GM23338 (cell line): Measurements from ENCODE around the gene CHAT. TPM values are rescaled to one million over a fixed set of nuclear protein-coding genes. Genes with fewer than 3 reads are reported as not detected.

ENCODE experiments used
- ATAC-seq: fragments of 200-7000 bp; cut with Tn5 transposase; 3 replicates; pipeline ENCODE4 v1.9.1; 2020
- DNase-seq: peaks from one replicate; pipeline ENCODE4 v3.0.0-alpha.2; 2015; ENCODE audit warnings: low spot score
- H2AFZ ChIP-seq: fragments of 200-600 bp; sonication (generic); 2 replicates; pipeline ENCODE4 v1.8.0; 2016; ENCODE audit warnings: antibody characterized with exemption, mild to moderate bottlenecking, moderate library complexity
- H3F3A ChIP-seq: fragments of 200-600 bp; sonication (generic); replicated peaks from 2 replicates; pipeline ENCODE4 v1.8.0; 2017; ENCODE audit warnings: antibody characterized with exemption, mixed run types, low read depth
- H3K27ac ChIP-seq: fragments of 200-600 bp; sonication (generic); 2 replicates; pipeline ENCODE4 v1.6.1; 2016; ENCODE audit warnings: low read depth
- H3K27me3 ChIP-seq: fragments of 200-600 bp; sonication (generic); 2 replicates; pipeline ENCODE4 v1.8.0; 2016; ENCODE audit warnings: mild to moderate bottlenecking, mixed run types, moderate library complexity; ENCODE audit not compliant: insufficient read depth
- H3K36me3 ChIP-seq: fragments of 200-600 bp; sonication (generic); 2 replicates; pipeline ENCODE4 v1.8.0; 2016; ENCODE audit warnings: mild to moderate bottlenecking; ENCODE audit not compliant: insufficient read depth
- H3K4me1 ChIP-seq: fragments of 200-600 bp; sonication (generic); 2 replicates; pipeline ENCODE4 v1.8.0; 2016; ENCODE audit warnings: mild to moderate bottlenecking, moderate library complexity; ENCODE audit not compliant: insufficient read depth
- H3K4me2 ChIP-seq: fragments of 200-600 bp; sonication (generic); 2 replicates; pipeline ENCODE4 v1.7.1; 2017; ENCODE audit warnings: mixed run types
- H3K4me3 ChIP-seq: fragments of 200-600 bp; sonication (generic); 2 replicates; pipeline ENCODE4 v1.6.1; 2016; ENCODE audit warnings: mixed run types
- H3K79me2 ChIP-seq: fragments of 200-600 bp; sonication (generic); replicated peaks from 2 replicates; pipeline ENCODE4 v1.8.0; 2017; ENCODE audit warnings: mild to moderate bottlenecking; ENCODE audit not compliant: insufficient read depth
- H3K9me2 ChIP-seq: fragments of 200-600 bp; sonication (generic); 2 replicates; pipeline ENCODE4 v1.8.0; 2017; ENCODE audit not compliant: insufficient read depth
- H4K20me1 ChIP-seq: fragments of 200-600 bp; sonication (generic); replicated peaks from 2 replicates; pipeline ENCODE4 v1.8.0; 2017; ENCODE audit warnings: mild to moderate bottlenecking; ENCODE audit not compliant: insufficient read depth
- H3K27ac Mint-ChIP-seq: 2 replicates; pipeline ENCODE4 v1.8.0; 2020; ENCODE audit warnings: inconsistent platforms, mild to moderate bottlenecking, moderate library complexity, mixed read lengths
- H3K27me3 Mint-ChIP-seq: 3 replicates; pipeline ENCODE4 v1.8.0; 2022; ENCODE audit warnings: low read depth, mild to moderate bottlenecking, moderate library complexity, mixed read lengths, inconsistent platforms; ENCODE audit not compliant: insufficient read depth, poor library complexity
- H3K36me3 Mint-ChIP-seq: 3 replicates; pipeline ENCODE4 v1.8.0; 2021; ENCODE audit warnings: low read depth, mild to moderate bottlenecking, inconsistent platforms, moderate library complexity, mixed read lengths
- H3K4me1 Mint-ChIP-seq: 3 replicates; pipeline ENCODE4 v1.8.0; 2020; ENCODE audit warnings: mild to moderate bottlenecking, inconsistent platforms, mixed read lengths
- H3K4me3 Mint-ChIP-seq: 3 replicates; pipeline ENCODE4 v1.8.0; 2021; ENCODE audit warnings: moderate library complexity, mild to moderate bottlenecking, inconsistent platforms, mixed read lengths
- H3K9me3 Mint-ChIP-seq: 3 replicates; pipeline ENCODE4 v1.8.0; 2020; ENCODE audit warnings: moderate library complexity, mild to moderate bottlenecking, inconsistent platforms, mixed read lengths
- EZH2 ChIP-seq: fragments of 200-600 bp; sonication (generic); IDR thresholded peaks from one replicate; pipeline ENCODE4 v1.8.0; 2017; ENCODE audit warnings: antibody characterized with exemption, mild to moderate bottlenecking, low read depth; ENCODE audit not compliant: unreplicated experiment
- JUNB ChIP-seq: IDR thresholded peaks from one replicate; pipeline ENCODE4 v1.6.1; 2016; ENCODE audit warnings: antibody characterized with exemption; ENCODE audit not compliant: unreplicated experiment
- NANOG ChIP-seq: IDR thresholded peaks from 2 replicates; pipeline ENCODE4 v1.6.1; 2016; ENCODE audit warnings: antibody characterized with exemption, borderline replicate concordance
- POLR2AphosphoS5 ChIP-seq: IDR thresholded peaks from 2 replicates; pipeline ENCODE4 v1.6.1; 2016; ENCODE audit warnings: antibody characterized with exemption, low read depth
- STAT1 ChIP-seq: IDR thresholded peaks from one replicate; pipeline ENCODE4 v1.6.1; 2016; ENCODE audit warnings: antibody characterized with exemption; ENCODE audit not compliant: unreplicated experiment
- polyA plus RNA-seq: library from polyadenylated mRNA; unstranded; fragments of >200 nt; fragmentation: Nextera tagmentation; extraction: Ambion mirVana; gene quantifications from 2 replicates; pipeline ENCODE4 v1.2.1, GENCODE V29; 2016
- total RNA-seq: library from RNA; depleted of rRNA; stranded (reverse); fragments of >200 nt; shearing (Covaris generic); gene quantifications from 2 replicates; pipeline ENCODE4 v1.2.3, GENCODE V29; 2014
- TF ChIP-seq, protein P1 (sequence below): fragments of 250-450 bp; sonication (Bioruptor Pico); IDR thresholded peaks from 2 replicates; pipeline ENCODE4 v1.5.0; 2020; ENCODE audit warnings: mild to moderate bottlenecking, moderate library complexity
- TF ChIP-seq, protein P2 (sequence below): IDR thresholded peaks from 2 replicates; pipeline ENCODE4 v1.6.1; 2016; ENCODE audit warnings: antibody characterized with exemption

CHAT gene
- total and polyA plus RNA-seq, 2 experiments from 2014 or later, result not detected

DNA sequence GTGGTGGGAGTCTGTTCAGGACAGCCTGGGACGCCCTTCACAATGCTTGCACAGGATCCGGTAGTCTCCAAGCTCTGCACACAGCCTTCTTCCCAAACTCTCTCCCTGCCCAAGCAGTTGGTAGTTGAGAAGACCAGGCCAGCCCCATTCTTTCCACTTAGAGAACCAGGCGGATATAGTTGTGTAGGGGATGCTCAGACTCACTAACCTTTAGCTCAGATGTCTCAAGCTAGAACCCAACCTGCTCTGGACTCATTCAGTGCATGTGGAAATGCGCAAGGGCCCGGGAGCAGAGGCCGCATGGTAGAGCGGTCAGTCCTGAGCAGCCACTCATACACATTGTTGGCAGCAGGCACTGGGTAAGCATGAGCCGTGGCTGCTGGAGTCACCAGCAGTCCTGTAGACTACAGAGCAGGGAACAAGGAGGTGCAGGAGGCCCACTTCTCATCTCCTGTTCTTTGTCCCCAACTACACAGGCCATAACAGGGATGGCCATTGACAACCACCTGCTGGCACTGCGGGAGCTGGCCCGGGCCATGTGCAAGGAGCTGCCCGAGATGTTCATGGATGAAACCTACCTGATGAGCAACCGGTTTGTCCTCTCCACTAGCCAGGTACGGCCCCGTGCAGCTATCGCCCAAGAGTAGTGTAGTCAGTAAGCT, 48.5 kb downstream of the CHAT start (continued):
- TF ChIP-seq, protein P1, sequence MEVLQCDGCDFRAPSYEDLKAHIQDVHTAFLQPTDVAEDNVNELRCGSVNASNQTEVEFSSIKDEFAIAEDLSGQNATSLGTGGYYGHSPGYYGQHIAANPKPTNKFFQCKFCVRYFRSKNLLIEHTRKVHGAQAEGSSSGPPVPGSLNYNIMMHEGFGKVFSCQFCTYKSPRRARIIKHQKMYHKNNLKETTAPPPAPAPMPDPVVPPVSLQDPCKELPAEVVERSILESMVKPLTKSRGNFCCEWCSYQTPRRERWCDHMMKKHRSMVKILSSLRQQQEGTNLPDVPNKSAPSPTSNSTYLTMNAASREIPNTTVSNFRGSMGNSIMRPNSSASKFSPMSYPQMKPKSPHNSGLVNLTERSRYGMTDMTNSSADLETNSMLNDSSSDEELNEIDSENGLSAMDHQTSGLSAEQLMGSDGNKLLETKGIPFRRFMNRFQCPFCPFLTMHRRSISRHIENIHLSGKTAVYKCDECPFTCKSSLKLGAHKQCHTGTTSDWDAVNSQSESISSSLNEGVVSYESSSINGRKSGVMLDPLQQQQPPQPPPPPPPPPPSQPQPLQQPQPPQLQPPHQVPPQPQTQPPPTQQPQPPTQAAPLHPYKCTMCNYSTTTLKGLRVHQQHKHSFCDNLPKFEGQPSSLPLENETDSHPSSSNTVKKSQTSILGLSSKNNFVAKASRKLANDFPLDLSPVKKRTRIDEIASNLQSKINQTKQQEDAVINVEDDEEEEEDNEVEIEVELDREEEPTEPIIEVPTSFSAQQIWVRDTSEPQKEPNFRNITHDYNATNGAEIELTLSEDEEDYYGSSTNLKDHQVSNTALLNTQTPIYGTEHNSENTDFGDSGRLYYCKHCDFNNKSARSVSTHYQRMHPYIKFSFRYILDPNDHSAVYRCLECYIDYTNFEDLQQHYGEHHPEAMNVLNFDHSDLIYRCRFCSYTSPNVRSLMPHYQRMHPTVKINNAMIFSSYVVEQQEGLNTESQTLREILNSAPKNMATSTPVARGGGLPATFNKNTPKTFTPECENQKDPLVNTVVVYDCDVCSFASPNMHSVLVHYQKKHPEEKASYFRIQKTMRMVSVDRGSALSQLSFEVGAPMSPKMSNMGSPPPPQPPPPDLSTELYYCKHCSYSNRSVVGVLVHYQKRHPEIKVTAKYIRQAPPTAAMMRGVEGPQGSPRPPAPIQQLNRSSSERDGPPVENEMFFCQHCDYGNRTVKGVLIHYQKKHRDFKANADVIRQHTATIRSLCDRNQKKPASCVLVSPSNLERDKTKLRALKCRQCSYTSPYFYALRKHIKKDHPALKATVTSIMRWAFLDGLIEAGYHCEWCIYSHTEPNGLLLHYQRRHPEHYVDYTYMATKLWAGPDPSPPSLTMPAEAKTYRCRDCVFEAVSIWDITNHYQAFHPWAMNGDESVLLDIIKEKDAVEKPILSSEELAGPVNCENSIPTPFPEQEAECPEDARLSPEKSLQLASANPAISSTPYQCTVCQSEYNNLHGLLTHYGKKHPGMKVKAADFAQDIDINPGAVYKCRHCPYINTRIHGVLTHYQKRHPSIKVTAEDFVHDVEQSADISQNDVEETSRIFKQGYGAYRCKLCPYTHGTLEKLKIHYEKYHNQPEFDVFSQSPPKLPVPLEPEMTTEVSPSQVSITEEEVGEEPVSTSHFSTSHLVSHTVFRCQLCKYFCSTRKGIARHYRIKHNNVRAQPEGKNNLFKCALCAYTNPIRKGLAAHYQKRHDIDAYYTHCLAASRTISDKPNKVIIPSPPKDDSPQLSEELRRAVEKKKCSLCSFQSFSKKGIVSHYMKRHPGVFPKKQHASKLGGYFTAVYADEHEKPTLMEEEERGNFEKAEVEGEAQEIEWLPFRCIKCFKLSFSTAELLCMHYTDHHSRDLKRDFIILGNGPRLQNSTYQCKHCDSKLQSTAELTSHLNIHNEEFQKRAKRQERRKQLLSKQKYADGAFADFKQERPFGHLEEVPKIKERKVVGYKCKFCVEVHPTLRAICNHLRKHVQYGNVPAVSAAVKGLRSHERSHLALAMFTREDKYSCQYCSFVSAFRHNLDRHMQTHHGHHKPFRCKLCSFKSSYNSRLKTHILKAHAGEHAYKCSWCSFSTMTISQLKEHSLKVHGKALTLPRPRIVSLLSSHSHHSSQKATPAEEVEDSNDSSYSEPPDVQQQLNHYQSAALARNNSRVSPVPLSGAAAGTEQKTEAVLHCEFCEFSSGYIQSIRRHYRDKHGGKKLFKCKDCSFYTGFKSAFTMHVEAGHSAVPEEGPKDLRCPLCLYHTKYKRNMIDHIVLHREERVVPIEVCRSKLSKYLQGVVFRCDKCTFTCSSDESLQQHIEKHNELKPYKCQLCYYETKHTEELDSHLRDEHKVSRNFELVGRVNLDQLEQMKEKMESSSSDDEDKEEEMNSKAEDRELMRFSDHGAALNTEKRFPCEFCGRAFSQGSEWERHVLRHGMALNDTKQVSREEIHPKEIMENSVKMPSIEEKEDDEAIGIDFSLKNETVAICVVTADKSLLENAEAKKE (CRISPR knock-in tag), result no peak
- TF ChIP-seq NANOG, result no peak
- TF ChIP-seq STAT1, result no peak

DNA sequence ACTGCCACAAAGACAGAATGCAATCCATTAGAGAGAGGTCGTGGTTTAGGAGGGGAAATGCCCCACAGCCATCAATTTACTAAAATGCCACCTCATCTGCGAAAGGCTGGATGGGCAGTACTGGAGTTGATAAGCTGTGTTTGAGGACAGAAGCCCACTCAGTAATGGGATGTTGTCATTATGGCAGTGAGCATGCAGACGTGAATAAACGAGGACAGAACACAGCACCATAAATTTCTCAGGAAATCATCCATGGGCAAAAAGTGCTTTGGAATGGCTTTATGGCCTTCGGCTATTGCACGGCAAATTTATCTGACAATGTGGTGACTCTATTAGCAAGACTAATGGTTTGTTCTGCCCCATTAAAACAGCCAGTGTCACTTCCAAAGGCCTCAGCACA, 49.8 kb downstream of the CHAT start:
- H3K4me3 ChIP-seq, result no peak overlapping the region
- no peak overlapping the region for H2AFZ ChIP-seq
- 0 out of 2 replicates have a peak, but pooled peaks cover 6% of the 10 kb centered on the region for H3K27me3 ChIP-seq
- no peak overlapping the region for H3K4me2 ChIP-seq
- no peak overlapping the region for H3K27ac Mint-ChIP-seq
- no peak for ATAC-seq
- H3F3A ChIP-seq, result no peaks in the 10 kb centered on the region
- no peak for DNase-seq
- no peaks in the 10 kb centered on the region; the same call in 1 of the 2 replicates for H4K20me1 ChIP-seq
- H3K36me3 Mint-ChIP-seq, result peaks cover 7% of the 10 kb centered on the region; the same call in 1 of the 3 replicates
- H3K4me1 ChIP-seq, result no peaks in the 10 kb centered on the region; the same call in 1 of the 2 replicates
- H3K27me3 Mint-ChIP-seq, result peaks cover 7% of the 10 kb centered on the region
- H3K4me3 Mint-ChIP-seq, result no peak overlapping the region
- no peak overlapping the region for H3K27ac ChIP-seq
- peaks cover 7% of the 10 kb centered on the region; the same call in 2 of the 3 replicates for H3K4me1 Mint-ChIP-seq
- H3K36me3 ChIP-seq, result peaks cover 6% of the 10 kb centered on the region; the same call in 1 of the 2 replicates
- H3K79me2 ChIP-seq, result no peaks in the 10 kb centered on the region
- peaks cover 15% of the 10 kb centered on the region for H3K9me3 Mint-ChIP-seq
- no peaks in the 10 kb centered on the region for H3K9me2 ChIP-seq
- no peak for TF ChIP-seq EZH2
- TF ChIP-seq, protein P2, sequence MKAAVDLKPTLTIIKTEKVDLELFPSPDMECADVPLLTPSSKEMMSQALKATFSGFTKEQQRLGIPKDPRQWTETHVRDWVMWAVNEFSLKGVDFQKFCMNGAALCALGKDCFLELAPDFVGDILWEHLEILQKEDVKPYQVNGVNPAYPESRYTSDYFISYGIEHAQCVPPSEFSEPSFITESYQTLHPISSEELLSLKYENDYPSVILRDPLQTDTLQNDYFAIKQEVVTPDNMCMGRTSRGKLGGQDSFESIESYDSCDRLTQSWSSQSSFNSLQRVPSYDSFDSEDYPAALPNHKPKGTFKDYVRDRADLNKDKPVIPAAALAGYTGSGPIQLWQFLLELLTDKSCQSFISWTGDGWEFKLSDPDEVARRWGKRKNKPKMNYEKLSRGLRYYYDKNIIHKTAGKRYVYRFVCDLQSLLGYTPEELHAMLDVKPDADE, result no peak
- TF ChIP-seq STAT1, result no peak
- TF ChIP-seq POLR2AphosphoS5, result no peak
- TF ChIP-seq, protein P1 (CRISPR knock-in tag), result no peak
- TF ChIP-seq JUNB, result no peak
